Coronary artery (tissue), 2 donors: Measurements from ENCODE around the gene RPS6KA4.
A peak's percentile ranks its signal among the peaks of the same experiment; 100 is the strongest.
"Not testable (repeated sequence)": the region's sequence is repeated elsewhere in the genome, so short reads cannot be mapped to it uniquely, and the experiment has no call there.

Experiments
- DNase-seq: peaks from one replicate; pipeline ENCODE4 v3.0.0-alpha.2; 2017; ENCODE audit warnings: low spot score
- H3K27ac ChIP-seq, 2 donors: fragments of 200-600 bp; sonication (generic); one replicate each; pipeline ENCODE4 v1.5.1; 2016 to 2019
- H3K4me3 ChIP-seq: fragments of 200-600 bp; sonication (generic); 2 replicates; pipeline ENCODE4 v1.5.1; 2016; ENCODE audit warnings: mild to moderate bottlenecking, moderate library complexity
- CTCF ChIP-seq: fragments of 200-600 bp; sonication (generic); IDR thresholded peaks from one replicate; pipeline ENCODE4 v1.5.1; 2019; ENCODE audit warnings: antibody characterized with exemption

The RPS6KA4 gene

GRCh38 chr11:64410404-64410734 lies 51.4 kb downstream of the RPS6KA4 start:
- TF ChIP-seq CTCF = no peak
- no peak for DNase-seq
- H3K27ac ChIP-seq = no peak overlapping the region
- no peak overlapping the region for H3K4me3 ChIP-seq

GRCh38 chr11:64413417-64413816 lies 54.5 kb downstream of the RPS6KA4 start:
- TF ChIP-seq CTCF = no peak
- DNase-seq = no peak
- Histone ChIP-seq H3K27ac (no peak overlapping the region), H3K4me3 (no peak overlapping the region)

- no peak for TF ChIP-seq CTCF
- Histone ChIP-seq H3K4me3 (no peak overlapping the region), H3K27ac (no peak overlapping the region)
- no peak for DNase-seq
These were observed 56.3 kb downstream of the RPS6KA4 start for GRCh38 chr11:64415286-64415685.

GRCh38 chr11:64415996-64416728 lies 57.2 kb downstream of the RPS6KA4 start:
- no peak for DNase-seq
- no peak for TF ChIP-seq CTCF
- no peak overlapping the region for H3K27ac ChIP-seq
- H3K4me3 ChIP-seq = no peak overlapping the region

- not testable (repeated sequence) for DNase-seq
These were observed 59.3 kb downstream of the RPS6KA4 start for GRCh38 chr11:64418233-64418632.

GRCh38 chr11:64419257-64419790 lies 60.4 kb downstream of the RPS6KA4 start:
- DNase-seq = no peak
- H3K27ac ChIP-seq = peak overlapping the region; percentile 24 to 41
- H3K4me3 ChIP-seq = no peak overlapping the region
- no peak for TF ChIP-seq CTCF

More at GRCh38 chr11:64418233-64418632, 59.3 kb downstream of the RPS6KA4 start:
- H3K4me3 ChIP-seq, H3K27ac ChIP-seq: not testable (repeated sequence)

- H3K27ac ChIP-seq = peak overlapping the region; percentile 24 to 41
- TF ChIP-seq CTCF = no peak
- H3K4me3 ChIP-seq = no peak overlapping the region
- DNase-seq = peak; percentile 82
These were observed 61.0 kb downstream of the RPS6KA4 start for GRCh38 chr11:64419818-64420485.
